BLaER1 (cell line): ENCODE data around the gene PRKAG2.

Source experiments
- H3K27ac ChIP-seq: shearing (Covaris generic); formaldehyde crosslinking; 2 replicates; pipeline ENCODE4 v1.8.1; 2022
- H3K27me3 ChIP-seq: shearing (Covaris generic); formaldehyde crosslinking; 2 replicates; pipeline ENCODE4 v1.8.1; 2022
- H3K36me3 ChIP-seq: shearing (Covaris generic); formaldehyde crosslinking; 2 replicates; pipeline ENCODE4 v1.8.1; 2022
- H3K4me1 ChIP-seq: shearing (Covaris generic); formaldehyde crosslinking; 2 replicates; pipeline ENCODE4 v1.8.1; 2022
- H3K4me2 ChIP-seq: shearing (Covaris generic); formaldehyde crosslinking; 2 replicates; pipeline ENCODE4 v1.8.1; 2022
- H3K4me3 ChIP-seq: shearing (Covaris generic); formaldehyde crosslinking; 2 replicates; pipeline ENCODE4 v1.8.1; 2022
- H3K9ac ChIP-seq: shearing (Covaris generic); formaldehyde crosslinking; 2 replicates; pipeline ENCODE4 v1.8.1; 2022
- H3K9me3 ChIP-seq: shearing (Covaris generic); formaldehyde crosslinking; 2 replicates; pipeline ENCODE4 v1.8.1; 2022
- H4K20me1 ChIP-seq: shearing (Covaris generic); formaldehyde crosslinking; 2 replicates; pipeline ENCODE4 v1.8.1; 2022
- Cebpa-rat ChIP-seq: shearing (Covaris generic); IDR thresholded peaks from 2 replicates; pipeline ENCODE4 v1.8.1; 2022

Gene PRKAG2

DNA sequence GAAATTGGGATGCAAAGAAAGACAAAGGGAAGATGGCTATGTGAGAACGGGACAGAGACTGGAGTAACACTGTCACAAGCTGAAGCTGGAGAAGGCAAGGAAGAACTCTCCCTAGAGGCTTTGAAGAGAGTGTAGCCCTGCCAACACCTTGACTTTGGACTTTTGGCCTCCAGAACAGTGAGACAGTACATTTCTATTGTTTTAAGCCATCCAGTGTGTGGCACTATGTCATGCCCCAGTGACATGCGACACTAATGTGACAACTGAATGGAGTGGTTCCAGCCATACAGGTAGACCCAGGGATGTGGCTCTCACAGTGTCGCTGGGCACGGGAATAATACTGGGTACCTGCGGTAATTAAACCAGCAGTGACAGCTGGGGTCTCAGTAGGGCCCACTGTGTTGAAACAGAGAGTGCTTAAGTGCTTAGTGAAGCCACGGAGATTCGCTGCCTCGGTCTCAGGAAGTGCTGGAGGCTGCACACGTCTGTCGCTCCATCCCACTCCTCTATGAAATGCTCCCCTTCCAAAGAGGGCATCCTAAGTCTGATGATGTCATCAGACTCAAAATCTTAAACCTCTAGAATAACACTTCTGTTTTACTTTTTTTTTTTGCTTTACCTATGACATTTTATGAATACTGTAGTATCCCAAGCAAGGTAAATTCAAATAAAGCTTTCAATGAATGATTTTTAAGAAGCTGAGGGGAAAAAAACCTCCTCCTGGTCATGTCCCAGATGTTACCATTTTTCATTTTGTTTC is 202.6 kb downstream of the PRKAG2 start:
- Histone ChIP-seq H3K27me3 (no peaks in the 10 kb centered on the region), H3K27ac (no peak overlapping the region), H3K4me3 (no peak overlapping the region), H3K9ac (no peak overlapping the region), H3K36me3 (peaks cover 5% of the 10 kb centered on the region; the same call in 1 of the 2 replicates), H3K4me1 (peaks cover 47% of the 10 kb centered on the region), H3K4me2 (no peak overlapping the region), H4K20me1 (no peaks in the 10 kb centered on the region), H3K9me3 (no peaks in the 10 kb centered on the region)
- no peak for TF ChIP-seq Cebpa-rat

DNA sequence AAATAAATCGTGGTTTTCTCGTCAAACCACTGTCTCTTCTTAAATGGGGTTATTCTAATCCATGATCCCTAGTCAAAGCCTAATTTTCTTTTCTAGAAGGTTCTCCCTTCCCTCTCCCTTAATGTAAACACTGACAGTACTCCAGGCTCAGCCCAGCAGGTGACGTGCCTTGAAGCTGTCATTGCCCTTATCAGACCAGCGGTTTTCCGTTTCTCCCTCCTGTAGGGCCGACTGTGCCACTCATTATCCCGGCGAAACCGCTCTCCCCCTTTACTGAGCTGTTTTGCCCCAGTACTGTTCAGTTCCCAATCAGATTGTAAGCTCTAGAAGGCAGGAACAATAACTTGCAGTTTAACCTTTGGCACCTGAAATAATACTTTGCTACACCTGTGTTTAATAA is 203.7 kb downstream of the PRKAG2 start:
- TF ChIP-seq Cebpa-rat = no peak
- Histone ChIP-seq H3K4me3 (no peak overlapping the region), H3K4me2 (no peak overlapping the region), H3K9ac (no peak overlapping the region), H3K4me1 (peaks cover 36% of the 10 kb centered on the region), H3K36me3 (peaks cover 5% of the 10 kb centered on the region; the same call in 1 of the 2 replicates), H3K27ac (no peak overlapping the region), H4K20me1 (no peaks in the 10 kb centered on the region), H3K27me3 (no peaks in the 10 kb centered on the region), H3K9me3 (no peaks in the 10 kb centered on the region)

DNA sequence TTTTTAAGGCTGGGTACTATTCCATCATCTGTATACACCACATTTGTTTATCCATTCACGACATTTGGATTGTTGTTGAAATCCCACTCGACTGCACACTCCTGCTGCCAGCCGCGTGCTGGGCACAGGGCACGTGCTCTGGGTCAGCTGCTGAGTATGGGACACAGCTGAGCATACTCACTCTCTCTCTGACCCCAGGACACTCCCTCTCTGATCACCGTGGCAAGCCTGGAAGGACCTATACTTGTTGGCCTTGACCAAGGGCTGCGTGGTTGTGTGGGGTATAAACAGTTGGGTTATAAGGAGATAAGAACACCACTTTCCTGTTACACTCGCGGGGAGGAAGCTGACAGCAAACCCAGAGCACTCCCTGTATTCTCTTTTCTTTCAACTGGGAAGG is 204.2 kb downstream of the PRKAG2 start:
- H3K9me3 ChIP-seq = no peaks in the 10 kb centered on the region

DNA sequence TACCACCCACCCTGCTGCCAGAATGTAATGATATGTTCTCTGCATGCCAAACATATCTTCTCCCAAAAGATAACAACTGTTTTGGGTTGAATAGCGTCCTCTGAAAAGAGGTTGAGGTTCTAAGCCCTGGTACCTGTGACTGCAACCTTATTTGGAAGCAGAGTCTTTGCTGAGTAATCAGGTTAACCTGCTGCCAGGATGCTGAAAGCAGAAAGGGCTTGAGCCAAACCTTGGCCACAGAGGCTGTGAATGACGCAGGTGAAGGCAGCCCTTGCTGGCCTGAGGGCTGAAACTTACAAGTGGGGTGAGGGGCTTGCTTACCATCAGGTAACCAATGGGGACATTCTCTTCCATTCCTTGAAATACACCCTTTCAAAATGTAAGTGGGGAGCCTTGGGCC is 205.4 kb downstream of the PRKAG2 start:
- Histone ChIP-seq H3K27me3 (no peaks in the 10 kb centered on the region), H3K4me3 (no peak overlapping the region), H3K27ac (no peak overlapping the region), H3K4me2 (no peak overlapping the region), H3K36me3 (peaks cover 9% of the 10 kb centered on the region; the same call in 1 of the 2 replicates), H4K20me1 (no peaks in the 10 kb centered on the region), H3K9ac (no peak overlapping the region), H3K4me1 (peaks cover 34% of the 10 kb centered on the region), H3K9me3 (0 out of 2 replicates have a peak, but pooled peaks cover 5% of the 10 kb centered on the region)
- TF ChIP-seq Cebpa-rat = no peak

More for the DNA sequence above, 204.2 kb downstream of the PRKAG2 start:
- no peaks in the 10 kb centered on the region for H3K27me3 ChIP-seq
- TF ChIP-seq Cebpa-rat = no peak
- peaks cover 34% of the 10 kb centered on the region for H3K4me1 ChIP-seq
- H4K20me1 ChIP-seq = no peaks in the 10 kb centered on the region
- H3K36me3 ChIP-seq = peaks cover 5% of the 10 kb centered on the region; the same call in 1 of the 2 replicates
- H3K9ac ChIP-seq = no peak overlapping the region
- no peak overlapping the region for H3K4me2 ChIP-seq
- H3K27ac ChIP-seq = no peak overlapping the region
- no peak overlapping the region for H3K4me3 ChIP-seq

DNA sequence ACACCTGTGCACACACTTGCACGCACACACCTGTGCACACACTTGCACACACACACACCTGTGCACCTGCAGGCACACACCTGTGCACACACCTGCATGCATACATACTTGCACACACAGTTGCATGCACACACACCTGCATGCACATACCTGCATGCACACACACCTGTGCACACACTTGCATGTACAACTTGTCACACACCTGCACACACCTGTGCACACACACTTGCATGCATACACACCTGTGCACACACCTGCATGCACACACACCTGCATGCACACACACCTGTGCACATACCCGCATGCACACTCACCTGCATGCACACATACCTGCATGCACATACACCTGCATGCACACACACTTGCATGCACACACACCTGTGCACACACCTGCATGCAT is 207.2 kb downstream of the PRKAG2 start:
- Histone ChIP-seq H3K27me3 (no peaks in the 10 kb centered on the region), H4K20me1 (no peaks in the 10 kb centered on the region)
- no peak for TF ChIP-seq Cebpa-rat

DNA sequence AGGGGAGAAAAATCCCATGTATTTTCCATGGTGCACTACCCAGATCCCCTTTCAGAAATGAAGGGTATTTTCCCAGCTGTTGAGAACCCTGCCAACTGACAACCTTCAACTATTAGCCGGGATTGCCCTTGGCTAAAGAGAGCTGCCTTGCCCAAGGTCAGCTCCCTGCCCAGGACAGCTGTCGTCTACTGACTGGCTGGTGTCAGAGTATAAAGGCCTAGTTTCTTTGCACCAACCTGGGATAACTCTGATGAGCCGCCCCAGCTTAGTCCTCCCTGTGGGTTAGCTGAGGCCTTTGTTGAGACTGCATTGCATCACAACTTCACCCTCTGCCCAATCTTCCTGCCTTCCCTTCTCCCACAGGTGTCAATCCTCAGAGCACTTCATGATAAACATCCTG is 210.0 kb downstream of the PRKAG2 start:
- no peak for TF ChIP-seq Cebpa-rat
- H3K27me3 ChIP-seq = no peaks in the 10 kb centered on the region
- peak overlapping the region; percentile 48 for H3K4me2 ChIP-seq
- H3K4me3 ChIP-seq = no peak overlapping the region
- H3K4me1 ChIP-seq = peaks cover 20% of the 10 kb centered on the region
- no peak overlapping the region for H3K9ac ChIP-seq
- H3K36me3 ChIP-seq = 0 out of 2 replicates have a peak, but pooled peaks cover 4% of the 10 kb centered on the region
- H4K20me1 ChIP-seq = no peaks in the 10 kb centered on the region
- 0 out of 2 replicates have a peak, but pooled peaks cover 11% of the 10 kb centered on the region for H3K9me3 ChIP-seq
- H3K27ac ChIP-seq = no peak overlapping the region

More for the DNA sequence above, 207.2 kb downstream of the PRKAG2 start:
- Histone ChIP-seq H3K9me3 (0 out of 2 replicates have a peak, but pooled peaks cover 11% of the 10 kb centered on the region), H3K27ac (no peak overlapping the region), H3K4me1 (peaks cover 34% of the 10 kb centered on the region), H3K4me2 (no peak overlapping the region), H3K9ac (no peak overlapping the region), H3K36me3 (peaks cover 9% of the 10 kb centered on the region; the same call in 1 of the 2 replicates), H3K4me3 (no peak overlapping the region)

DNA sequence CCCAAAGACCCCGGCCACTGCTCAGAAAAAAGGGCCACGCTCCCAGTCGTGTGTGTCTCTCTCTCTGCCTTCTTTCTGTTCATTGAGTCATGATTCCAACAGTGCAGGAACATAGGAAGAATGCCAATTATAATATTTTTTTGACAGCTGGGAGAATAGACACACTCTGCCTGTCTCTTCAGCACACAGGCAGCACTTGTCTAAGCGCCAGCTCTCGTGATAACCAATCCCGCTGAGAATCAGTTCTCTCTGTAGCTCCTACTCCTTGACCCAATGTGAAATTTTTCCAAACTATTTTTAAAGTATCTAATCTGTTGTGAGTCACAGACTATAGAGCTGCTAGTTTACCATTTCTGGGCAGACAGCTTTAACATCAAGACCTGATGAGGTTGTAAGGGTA is 211.5 kb downstream of the PRKAG2 start:
- no peak for TF ChIP-seq Cebpa-rat
- Histone ChIP-seq H3K4me3 (no peak overlapping the region), H3K27ac (no peak overlapping the region), H4K20me1 (no peaks in the 10 kb centered on the region), H3K9ac (no peak overlapping the region), H3K27me3 (no peaks in the 10 kb centered on the region), H3K4me2 (no peak overlapping the region), H3K9me3 (0 out of 2 replicates have a peak, but pooled peaks cover 11% of the 10 kb centered on the region), H3K4me1 (peaks cover 16% of the 10 kb centered on the region), H3K36me3 (0 out of 2 replicates have a peak, but pooled peaks cover 4% of the 10 kb centered on the region)

DNA sequence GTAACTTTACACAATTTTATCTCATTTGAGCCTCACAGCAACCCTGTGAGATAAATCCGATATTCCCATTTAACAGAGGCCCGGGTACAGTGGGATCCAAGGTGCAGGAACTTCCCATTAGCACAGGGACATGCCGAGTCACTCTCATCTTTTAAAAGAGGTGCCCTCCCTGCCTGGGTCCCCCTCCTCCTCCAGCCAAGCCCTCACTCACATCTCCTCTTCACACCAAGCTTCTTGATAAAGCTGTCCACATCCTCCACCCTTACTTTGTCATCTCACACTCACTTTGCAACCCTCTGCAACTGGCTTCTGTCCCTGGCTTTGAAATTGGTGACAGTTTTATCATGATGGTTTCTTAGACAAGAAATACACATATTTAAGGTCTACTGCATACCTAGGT is 212.6 kb downstream of the PRKAG2 start:
- Histone ChIP-seq H3K4me3 (no peak overlapping the region), H3K4me2 (no peak overlapping the region), H4K20me1 (no peaks in the 10 kb centered on the region), H3K9ac (no peak overlapping the region), H3K36me3 (0 out of 2 replicates have a peak, but pooled peaks cover 4% of the 10 kb centered on the region), H3K4me1 (peaks cover 16% of the 10 kb centered on the region), H3K27me3 (no peaks in the 10 kb centered on the region), H3K27ac (no peak overlapping the region), H3K9me3 (0 out of 2 replicates have a peak, but pooled peaks cover 11% of the 10 kb centered on the region)
- TF ChIP-seq Cebpa-rat = no peak

DNA sequence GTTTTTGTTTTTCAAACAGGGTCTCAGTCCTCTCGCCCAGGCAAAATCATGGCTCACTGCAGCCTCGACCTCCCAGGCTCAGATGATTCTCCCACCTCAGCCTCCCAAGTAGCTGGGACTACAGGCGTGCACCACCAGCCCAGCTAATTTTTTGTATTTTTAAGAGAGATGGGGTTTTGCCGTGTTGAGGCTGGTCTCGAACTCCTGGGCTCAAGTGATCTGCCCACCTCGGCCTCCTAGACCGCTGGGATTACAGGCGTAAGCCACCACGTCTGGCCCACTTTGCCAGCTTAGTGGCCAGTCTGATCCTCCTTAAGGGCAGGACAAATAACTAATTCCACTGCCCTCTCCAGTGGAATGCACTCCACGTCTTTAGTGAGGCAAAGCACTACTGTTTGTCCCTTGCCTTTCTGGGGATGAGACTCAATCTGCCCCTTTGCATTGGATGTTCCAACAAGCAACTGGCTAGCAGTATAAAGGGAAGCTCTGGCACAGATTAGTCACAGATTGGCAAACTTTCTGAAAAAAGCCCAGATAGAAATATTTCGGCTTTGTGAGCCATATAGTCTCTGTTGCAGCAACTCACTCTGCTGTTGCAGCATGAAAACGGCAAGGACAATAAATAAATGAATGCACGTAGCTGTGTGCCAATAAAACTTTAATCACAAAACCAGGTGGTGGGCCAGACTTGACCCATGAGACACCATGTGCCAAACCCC is 213.4 kb downstream of the PRKAG2 start:
- no peaks in the 10 kb centered on the region for H3K27me3 ChIP-seq
- peaks cover 16% of the 10 kb centered on the region for H3K4me1 ChIP-seq
- no peak overlapping the region for H3K4me3 ChIP-seq
- H3K9ac ChIP-seq = no peak overlapping the region
- H3K4me2 ChIP-seq = no peak overlapping the region
- H4K20me1 ChIP-seq = no peaks in the 10 kb centered on the region
- H3K27ac ChIP-seq = no peak overlapping the region
- H3K9me3 ChIP-seq = 0 out of 2 replicates have a peak, but pooled peaks cover 11% of the 10 kb centered on the region
- H3K36me3 ChIP-seq = 0 out of 2 replicates have a peak, but pooled peaks cover 4% of the 10 kb centered on the region
- no peak for TF ChIP-seq Cebpa-rat

DNA sequence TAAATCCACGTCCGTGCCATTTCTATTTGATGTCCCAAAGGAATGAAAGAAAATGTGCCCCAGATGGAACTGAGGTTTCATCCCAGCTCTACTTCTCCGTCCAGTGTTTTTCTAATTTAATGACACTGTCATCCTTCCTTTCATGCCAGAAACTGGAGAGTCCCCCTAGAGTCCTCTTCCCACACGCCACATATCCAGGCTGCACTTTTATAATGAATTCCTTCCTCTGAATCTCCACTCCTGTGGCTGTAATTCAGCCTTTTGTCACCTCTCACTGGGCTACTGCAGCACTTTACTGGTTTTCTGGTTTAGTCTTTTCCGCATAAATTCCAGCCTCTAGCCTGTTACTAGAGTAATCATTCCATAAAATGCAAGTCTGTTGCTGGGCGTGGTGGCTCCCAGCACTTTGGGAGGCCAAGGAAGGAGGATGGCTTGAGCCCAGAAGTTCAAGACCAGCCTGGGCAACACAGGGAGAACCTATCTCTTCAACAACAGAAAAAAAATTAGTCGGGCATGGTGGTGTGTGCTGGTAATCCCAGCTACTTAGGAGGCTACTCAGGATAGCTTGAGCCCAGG is 214.6 kb downstream of the PRKAG2 start:
- TF ChIP-seq Cebpa-rat = no peak
- no peak overlapping the region for H3K27ac ChIP-seq
- H3K4me2 ChIP-seq = no peak overlapping the region
- H3K9me3 ChIP-seq = 0 out of 2 replicates have a peak, but pooled peaks cover 11% of the 10 kb centered on the region
- H3K4me1 ChIP-seq = peaks cover 10% of the 10 kb centered on the region
- no peak overlapping the region for H3K9ac ChIP-seq
- H3K4me3 ChIP-seq = no peak overlapping the region
- no peaks in the 10 kb centered on the region for H4K20me1 ChIP-seq
- H3K27me3 ChIP-seq = no peaks in the 10 kb centered on the region
- H3K36me3 ChIP-seq = 0 out of 2 replicates have a peak, but pooled peaks cover 4% of the 10 kb centered on the region
